MCF 10A (cell line): Measurements from ENCODE around the gene TGIF2. TPM values are rescaled to one million over a fixed set of nuclear protein-coding genes. Genes with fewer than 3 reads are reported as not detected.
"Not testable (repeated sequence)": the region's sequence is repeated elsewhere in the genome, so short reads cannot be mapped to it uniquely, and the experiment has no call there.

ENCODE experiments used
- BruUV-seq: library from RNA; stranded (reverse); fragments of 400-500 nt; replicated peaks from 2 replicates; lab custom pipeline; 2021; lab: Mats Ljungman, UMichigan
- CTCF ChIA-PET: fragments of 300-600 bp; sonication (Branson Sonifier 250); formaldehyde crosslinking; extraction: SDS; loops from one replicate; lab custom pipeline; 2021; ENCODE audit warnings: antibody characterized with exemption, inconsistent platforms; lab: Yijun Ruan, JAX
- POLR2A ChIA-PET: fragments of 300-600, 350-650 bp; sonication (Branson Sonifier 250); formaldehyde crosslinking; extraction: SDS; loops from one replicate; lab custom pipeline; 2020; ENCODE audit warnings: antibody characterized with exemption, inconsistent platforms; lab: Yijun Ruan, JAX
- DNase-seq: peaks from one replicate; pipeline ENCODE4 v3.0.0-alpha.2; 2018; ENCODE audit not compliant: unreplicated experiment
- H3K27ac Mint-ChIP-seq: one replicate; pipeline ENCODE4 v1.8.0; 2022; ENCODE audit warnings: mild to moderate bottlenecking, low read depth, mixed read lengths; ENCODE audit not compliant: unreplicated experiment
- H3K27me3 Mint-ChIP-seq: one replicate; pipeline ENCODE4 v1.8.0; 2022; ENCODE audit warnings: mixed read lengths; ENCODE audit not compliant: insufficient read depth, unreplicated experiment
- H3K36me3 Mint-ChIP-seq: one replicate; pipeline ENCODE4 v1.8.0; 2022; ENCODE audit warnings: mild to moderate bottlenecking, moderate library complexity, mixed read lengths; ENCODE audit not compliant: insufficient read depth, unreplicated experiment
- H3K4me1 Mint-ChIP-seq: one replicate; pipeline ENCODE4 v1.8.0; 2022; ENCODE audit warnings: mixed read lengths; ENCODE audit not compliant: insufficient read depth, unreplicated experiment
- H3K4me3 Mint-ChIP-seq: one replicate; pipeline ENCODE4 v1.8.0; 2022; ENCODE audit warnings: mild to moderate bottlenecking, moderate library complexity, mixed read lengths; ENCODE audit not compliant: unreplicated experiment
- H3K9me3 Mint-ChIP-seq: one replicate; pipeline ENCODE4 v1.8.0; 2022; ENCODE audit warnings: mixed read lengths; ENCODE audit not compliant: unreplicated experiment
- CTCF ChIP-seq: fragments of 200-600 bp; IDR thresholded peaks from one replicate; pipeline ENCODE4 v1.8.0; 2022; ENCODE audit warnings: antibody characterized with exemption, mild to moderate bottlenecking; ENCODE audit not compliant: unreplicated experiment
- intact Hi-C: fragments of 100-400 bp; cut with micrococcal nuclease; formaldehyde crosslinking; loops from 2 replicates; pipeline ENCODE4 v1.14.1; 2022
- total RNA-seq: library from RNA; stranded (reverse); gene quantifications from 2 replicates; pipeline ENCODE4 v1.2.3, GENCODE V29; 2022

The TGIF2 gene
- total RNA-seq, 1 experiment from 2014 or later: 9.7 TPM

GRCh38 chr20:36633285-36633772 is 59.9 kb downstream of the TGIF2 start:
- no TSS peak for BruUV-seq
- H3K27me3 Mint-ChIP-seq: no peaks in the 10 kb centered on the region

GRCh38 chr20:36634342-36634741 is 60.9 kb downstream of the TGIF2 start:
- no peak for DNase-seq
- TF ChIP-seq CTCF: no peak
- no peak overlapping the region for H3K27ac Mint-ChIP-seq
- ChIA-PET POLR2A (interaction anchor here (0.6 kb wide), 1 partner anchor 370 kb away, joined by 4 read pairs; no protein-coding TSS in a partner anchor), CTCF (interaction anchor here (0.9 to 1.7 kb wide), 3 partner anchors 11 to 432 kb away, joined by 3 to 4 read pairs (median 4); no protein-coding TSS in a partner anchor)
- no peaks in the 10 kb centered on the region for H3K36me3 Mint-ChIP-seq
- intact Hi-C loops: no loop called here
- H3K9me3 Mint-ChIP-seq: no peaks in the 10 kb centered on the region
- H3K4me3 Mint-ChIP-seq: no peak overlapping the region
- no TSS peak for BruUV-seq
- H3K4me1 Mint-ChIP-seq: no peaks in the 10 kb centered on the region
- H3K27me3 Mint-ChIP-seq: no peaks in the 10 kb centered on the region

More at GRCh38 chr20:36633285-36633772, 59.9 kb downstream of the TGIF2 start:
- Mint-ChIP-seq H3K36me3 (no peaks in the 10 kb centered on the region), H3K9me3 (no peaks in the 10 kb centered on the region), H3K27ac (no peak overlapping the region), H3K4me1 (no peaks in the 10 kb centered on the region), H3K4me3 (no peak overlapping the region)
- no peak for TF ChIP-seq CTCF
- intact Hi-C loops: no loop called here
- ChIA-PET CTCF (interaction anchor here (0.6 to 1.7 kb wide), 4 partner anchors 12 to 121 kb away, joined by 3 to 4 read pairs (median 3); no protein-coding TSS in a partner anchor), POLR2A (no interaction called here)
- no peak for DNase-seq

GRCh38 chr20:36638876-36639400 is 65.5 kb downstream of the TGIF2 start:
- DNase-seq, POLR2A ChIA-PET, H3K4me3 Mint-ChIP-seq, intact Hi-C loops, BruUV-seq, H3K36me3 Mint-ChIP-seq, H3K27ac Mint-ChIP-seq, H3K4me1 Mint-ChIP-seq, H3K27me3 Mint-ChIP-seq, H3K9me3 Mint-ChIP-seq: not testable (repeated sequence)
- CTCF ChIA-PET: interaction anchor here (0.7 kb wide), 1 partner anchor 82 kb away, joined by 3 read pairs; no protein-coding TSS in a partner anchor

GRCh38 chr20:36641506-36641843 is 68.1 kb downstream of the TGIF2 start:
- no peak overlapping the region for H3K27ac Mint-ChIP-seq

More at GRCh38 chr20:36641506-36641843, 68.1 kb downstream of the TGIF2 start:
- H3K9me3 Mint-ChIP-seq: no peaks in the 10 kb centered on the region
- intact Hi-C loops: no loop called here
- no peak for TF ChIP-seq CTCF
- no peaks in the 10 kb centered on the region for H3K27me3 Mint-ChIP-seq
- no TSS peak for BruUV-seq
- no peak overlapping the region for H3K4me3 Mint-ChIP-seq
- H3K36me3 Mint-ChIP-seq: no peaks in the 10 kb centered on the region
- no peaks in the 10 kb centered on the region for H3K4me1 Mint-ChIP-seq
- ChIA-PET POLR2A (no interaction called here), CTCF (no interaction called here)
- DNase-seq: no peak
